Fibroblast of gingiva (primary cell): ENCODE data around the gene MLLT3.
A peak's percentile ranks its signal among the peaks of the same experiment; 100 is the strongest.

Source experiments
- DNase-seq: peaks from one replicate; pipeline ENCODE4 v3.0.0-alpha.2; 2011; ENCODE audit warnings: low read depth

MLLT3 gene

GRCh38 chr9:20477940-20478620 is 144.2 kb downstream of the MLLT3 start:
- DNase-seq: no peak

DNA sequence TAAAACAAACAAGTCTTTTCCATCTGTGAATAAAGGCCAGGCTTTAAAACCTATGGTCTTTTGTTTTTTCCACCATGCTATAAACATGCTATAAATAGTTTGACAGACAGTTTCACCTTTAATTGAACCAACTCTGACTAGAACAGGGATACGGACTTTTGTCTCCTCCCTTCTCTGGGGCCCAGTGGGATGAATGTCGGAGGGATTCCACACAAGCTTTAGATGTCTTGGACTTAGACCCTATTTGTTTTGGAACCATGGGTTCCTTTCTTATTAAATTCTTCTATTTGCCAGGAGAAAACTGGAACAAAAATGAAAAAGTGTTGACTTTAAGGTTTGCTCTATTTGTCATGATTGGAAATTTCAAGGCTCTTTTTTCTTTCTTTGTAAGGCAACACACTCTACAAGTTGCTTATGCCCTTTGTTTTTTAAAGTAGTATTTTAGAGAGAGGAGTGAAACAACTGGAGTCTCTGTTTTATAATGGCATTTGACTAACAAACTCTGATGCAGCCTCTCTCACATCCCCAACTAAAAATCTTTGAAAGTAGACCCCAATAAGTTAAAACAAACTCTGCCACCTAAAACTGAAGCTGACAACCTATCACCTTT is 145.3 kb downstream of the MLLT3 start:
- DNase-seq: no peak

- DNase-seq: no peak
Observed at GRCh38 chr9:20474496-20474895, 147.8 kb downstream of the MLLT3 start.

GRCh38 chr9:20473515-20474013 is 148.7 kb downstream of the MLLT3 start:
- DNase-seq: peak; percentile 73

GRCh38 chr9:20472342-20473045 is 149.8 kb downstream of the MLLT3 start:
- peak; percentile 2 for DNase-seq

DNA sequence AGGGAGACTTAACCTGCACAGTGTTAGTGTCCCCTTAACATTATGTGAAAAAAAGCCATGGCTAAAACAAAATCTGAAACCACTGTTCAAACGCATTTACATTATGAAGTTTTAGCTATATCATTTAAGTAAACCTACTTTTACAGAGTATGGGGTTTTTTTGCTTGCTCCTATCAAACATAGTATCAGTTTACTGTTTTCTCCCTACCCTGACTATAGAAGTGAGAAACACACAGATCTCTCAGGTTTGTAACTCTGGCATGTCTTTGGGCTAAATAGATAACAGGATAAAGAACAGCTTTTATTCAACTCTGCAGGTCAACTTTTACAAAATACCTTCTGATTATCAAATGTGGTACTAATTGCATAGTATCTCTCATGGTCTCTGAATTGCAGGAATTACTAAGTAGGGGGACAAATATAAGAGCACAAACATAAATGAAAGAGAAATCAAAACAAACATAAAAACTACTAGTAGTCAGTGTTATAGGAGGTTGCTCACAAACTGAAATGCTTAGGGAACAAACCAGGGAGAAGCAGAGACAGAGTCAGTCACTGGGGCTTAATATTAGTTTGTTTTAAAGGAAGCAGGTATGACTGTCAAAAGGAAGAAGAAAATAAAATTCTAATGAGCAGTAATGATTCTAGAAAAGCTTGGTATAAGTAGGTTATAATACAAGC is 155.8 kb downstream of the MLLT3 start:
- no peak for DNase-seq

DNA sequence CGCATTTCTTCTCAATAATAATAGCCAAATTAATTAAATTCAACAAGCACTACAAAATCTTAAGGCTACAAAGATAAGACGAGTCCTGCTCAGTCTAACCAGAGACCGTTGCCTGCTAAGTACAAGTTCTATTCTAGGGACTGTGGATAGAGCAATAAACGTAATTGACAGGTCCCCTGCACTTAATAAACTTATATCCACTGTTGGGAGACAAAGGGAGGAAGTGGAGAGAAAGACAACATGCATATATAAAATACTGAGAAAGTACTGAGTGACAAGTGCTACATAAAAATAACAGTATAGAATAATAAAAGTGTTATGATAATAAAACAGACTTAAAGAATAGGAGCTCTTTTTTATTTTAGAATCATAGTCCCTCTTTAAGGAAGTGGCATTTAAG is 158.1 kb downstream of the MLLT3 start:
- no peak for DNase-seq

DNA sequence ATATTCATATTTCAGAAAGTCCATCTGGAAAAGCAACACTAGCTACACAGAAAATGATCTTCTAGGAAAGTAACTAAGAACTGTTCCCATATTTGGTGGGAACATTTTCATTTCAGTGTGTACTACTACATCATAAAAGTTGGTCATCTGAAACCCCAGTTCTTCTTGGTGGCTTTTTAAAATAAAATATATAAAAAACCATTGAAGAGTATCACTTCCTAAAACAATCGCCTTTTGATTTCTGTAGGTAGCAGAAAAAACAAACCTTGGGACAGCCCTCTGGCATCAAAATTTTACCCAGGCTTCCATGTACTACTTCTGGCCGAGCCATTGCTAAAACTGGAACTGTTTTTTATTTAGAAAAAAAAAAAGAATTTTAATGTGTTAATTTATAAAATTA is 158.5 kb downstream of the MLLT3 start:
- DNase-seq: no peak

GRCh38 chr9:20462410-20462809 is 159.9 kb downstream of the MLLT3 start:
- DNase-seq: no peak

DNA sequence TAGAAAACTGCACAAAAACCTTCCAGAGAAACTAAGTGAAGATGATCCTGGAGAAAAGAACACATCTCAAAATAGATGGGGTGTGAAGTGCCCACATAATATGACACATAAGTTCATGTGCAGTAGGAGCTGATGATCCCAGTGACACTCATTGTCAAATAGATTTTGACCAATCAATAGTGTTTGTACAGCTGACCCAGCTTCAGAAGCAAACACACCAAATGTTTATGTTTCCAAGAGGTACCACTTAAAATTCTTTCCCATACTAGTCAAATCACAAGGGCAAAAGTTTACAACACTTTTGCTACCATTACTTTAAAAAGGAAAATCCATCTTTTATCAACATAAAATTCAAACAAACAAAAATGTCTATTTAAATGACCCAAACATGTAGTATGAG is 175.0 kb downstream of the MLLT3 start:
- DNase-seq: no peak

GRCh38 chr9:20446248-20446647 is 176.1 kb downstream of the MLLT3 start:
- no peak for DNase-seq

- no peak for DNase-seq
Observed at GRCh38 chr9:20442461-20443319, 179.6 kb downstream of the MLLT3 start.

DNA sequence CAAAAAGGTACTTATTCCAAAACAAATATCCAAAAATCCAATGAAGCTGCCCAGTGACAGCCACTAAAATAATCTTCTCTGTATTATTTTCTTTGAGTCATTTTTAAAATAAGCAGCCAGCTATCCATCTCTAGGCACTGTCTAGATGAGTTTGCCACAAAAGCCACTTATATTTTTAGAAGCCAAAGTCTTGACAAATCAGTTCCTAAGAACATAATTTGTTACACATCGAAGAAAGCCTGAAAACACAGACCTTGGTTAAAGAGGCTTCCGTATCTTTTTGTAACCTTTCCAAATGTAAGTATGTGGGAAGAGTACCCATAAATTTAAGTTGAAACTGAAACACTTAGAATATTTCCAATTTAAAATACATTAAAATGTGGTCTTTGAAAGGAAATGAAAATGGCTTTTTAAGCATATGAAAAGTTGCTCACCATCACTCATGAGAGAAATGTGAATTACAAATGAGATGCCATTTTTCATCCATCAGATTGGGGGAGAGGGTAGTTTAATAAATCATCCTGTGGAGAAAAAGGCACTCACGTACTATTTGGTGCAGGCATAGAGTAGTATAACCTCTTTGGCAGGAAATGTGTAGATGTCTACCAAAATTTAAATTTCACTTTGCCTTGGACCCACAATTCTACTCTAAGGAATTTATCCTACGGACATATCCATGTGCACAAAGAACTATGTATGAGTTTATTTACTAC is 180.4 kb downstream of the MLLT3 start:
- DNase-seq: no peak

DNA sequence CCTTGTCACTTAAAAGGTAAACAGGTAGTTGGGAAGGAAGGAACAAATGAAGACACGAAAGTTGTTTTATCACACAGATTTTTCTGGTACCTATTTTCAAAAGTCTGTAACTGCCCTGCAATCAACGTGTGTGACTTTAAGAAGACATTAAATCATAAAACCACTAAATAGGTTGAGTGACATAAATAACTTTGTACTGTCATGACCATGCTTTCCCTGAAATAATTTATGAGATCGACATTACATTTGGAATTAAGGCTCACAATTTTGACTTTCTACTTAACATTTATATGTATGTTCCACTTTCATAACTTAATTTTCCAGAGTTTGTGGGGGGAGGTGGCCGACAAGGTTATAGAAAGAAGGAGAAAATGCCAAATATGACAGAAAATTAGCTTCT is 181.1 kb downstream of the MLLT3 start:
- no peak for DNase-seq

DNA sequence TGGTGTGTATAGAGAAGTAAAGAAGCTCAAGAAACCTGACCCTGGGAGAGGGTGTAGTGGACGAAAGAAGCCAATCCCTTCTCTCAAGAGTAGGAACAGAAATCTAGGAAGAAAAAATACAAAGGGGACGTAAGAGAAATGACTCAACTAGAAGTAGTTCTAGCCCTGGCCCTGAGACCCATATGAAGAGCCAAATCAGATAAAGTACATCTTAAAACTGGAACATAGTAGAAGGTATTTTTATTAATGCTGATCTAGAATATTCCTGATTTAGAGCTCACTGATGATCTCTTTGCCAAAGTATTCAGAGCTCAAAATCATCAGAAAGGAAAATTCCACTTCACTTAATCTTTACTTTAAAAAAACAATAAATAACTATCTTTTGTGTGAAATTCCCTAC is 184.8 kb downstream of the MLLT3 start:
- no peak for DNase-seq

DNA sequence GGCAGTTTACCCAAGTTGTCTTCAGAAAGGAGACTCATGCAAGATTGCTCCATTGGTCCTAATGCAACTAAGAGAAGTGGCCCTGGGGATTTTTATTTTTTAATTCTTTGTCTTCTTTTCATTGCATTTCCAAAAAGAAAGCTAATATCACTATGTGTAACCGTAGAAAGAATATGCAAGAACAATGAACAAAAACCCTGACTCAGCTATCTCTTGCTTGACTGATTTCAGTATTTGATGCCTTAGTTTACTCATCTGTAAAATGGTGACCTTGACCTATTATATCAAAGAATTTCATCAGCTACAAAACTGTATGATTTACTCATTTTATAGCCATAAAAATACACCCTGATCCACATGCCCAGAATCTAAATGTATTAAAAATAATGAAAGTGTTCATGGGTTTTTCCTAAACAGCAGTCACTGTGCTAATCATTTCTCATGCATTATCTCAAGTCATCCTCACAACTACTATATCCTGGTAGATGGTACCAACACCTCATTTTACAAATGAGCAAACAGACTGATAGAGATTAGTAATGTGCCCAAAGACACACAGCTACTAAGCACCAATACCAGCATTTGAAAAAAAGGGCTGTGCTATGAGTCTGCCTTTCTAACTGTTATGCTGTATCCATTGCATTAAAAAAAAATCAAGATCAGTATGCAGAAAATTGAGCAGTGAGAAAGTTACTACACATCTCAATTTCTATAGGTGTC is 185.7 kb downstream of the MLLT3 start:
- no peak for DNase-seq

DNA sequence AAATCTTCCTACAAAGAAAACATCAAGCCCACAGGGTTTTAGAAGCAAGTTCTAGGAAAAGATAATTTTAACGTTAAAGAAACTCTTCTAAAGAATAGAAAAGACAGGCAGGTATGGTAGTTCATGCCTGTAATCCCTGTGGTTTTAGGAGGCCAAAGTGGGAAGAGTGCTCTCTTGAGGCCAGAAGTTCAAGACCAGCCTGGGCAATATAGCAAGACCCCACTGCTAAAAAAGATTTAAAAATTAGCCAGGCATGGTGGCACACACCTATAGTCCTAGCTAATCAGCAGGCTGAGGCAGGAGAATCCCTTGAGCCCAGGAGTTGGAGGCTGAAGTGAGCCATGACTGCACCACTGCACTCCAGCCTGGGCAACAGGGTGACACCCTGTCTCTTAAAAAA is 193.3 kb downstream of the MLLT3 start:
- no peak for DNase-seq

GRCh38 chr9:20427359-20427758 is 194.9 kb downstream of the MLLT3 start:
- no peak for DNase-seq

DNA sequence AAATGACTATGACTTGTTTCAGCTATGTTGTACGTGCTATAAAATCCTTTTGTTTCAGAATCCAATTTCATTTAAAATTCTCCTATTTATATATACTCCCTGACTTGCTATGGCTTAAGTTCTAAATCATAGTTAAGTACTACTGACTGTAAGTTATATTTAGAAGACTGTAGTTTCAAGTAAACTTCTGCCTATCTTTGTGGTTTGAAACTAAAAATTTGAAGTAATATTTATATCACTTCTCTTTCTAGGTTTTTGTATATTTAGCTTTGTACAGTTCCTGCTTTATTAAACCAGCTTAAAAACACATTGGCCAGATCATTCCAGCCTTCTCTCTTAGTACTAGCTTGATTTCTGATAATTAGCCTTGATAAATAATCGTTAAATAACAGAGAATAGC is 196.3 kb downstream of the MLLT3 start:
- no peak for DNase-seq

- DNase-seq: no peak
Observed at GRCh38 chr9:20419533-20419932, 202.8 kb downstream of the MLLT3 start.
